CD4-positive, alpha-beta T cell treated with Interleukin-10 for 1 hour (primary cell): ENCODE measurements around the gene SLC25A39.
"Not testable (repeated sequence)": the region's sequence is repeated elsewhere in the genome, so short reads cannot be mapped to it uniquely, and the experiment has no call there.

Experiments
- DNase-seq: peaks from one replicate; pipeline ENCODE4 v3.0.0-alpha.2; 2020

SLC25A39 gene

DNA sequence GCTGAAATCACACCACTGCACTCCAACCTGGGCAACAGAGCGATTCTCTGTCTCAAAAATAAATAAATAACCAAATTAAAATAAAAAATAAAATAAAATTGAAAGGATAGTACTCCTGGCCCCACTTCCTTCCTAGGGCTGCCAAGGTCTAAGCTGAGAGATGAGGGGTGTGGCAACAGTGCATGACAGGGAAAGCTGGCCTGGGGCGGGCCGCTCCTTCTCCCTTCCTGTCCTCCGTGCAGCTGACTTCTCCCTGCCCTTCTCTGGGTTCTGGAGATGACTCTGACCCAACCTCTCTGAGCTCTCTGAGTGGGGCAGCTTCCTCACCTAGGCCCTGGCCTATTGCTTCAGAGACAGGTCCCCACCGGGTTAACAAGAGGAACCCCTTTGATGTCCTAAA, 8.7 kb upstream of the SLC25A39 start:
- DNase-seq: no peak

GRCh38 chr17:44331249-44331760, 6.7 kb upstream of the SLC25A39 start:
- DNase-seq: peak; percentile 88

GRCh38 chr17:44330263-44330662, 5.6 kb upstream of the SLC25A39 start:
- DNase-seq: not testable (repeated sequence)

DNA sequence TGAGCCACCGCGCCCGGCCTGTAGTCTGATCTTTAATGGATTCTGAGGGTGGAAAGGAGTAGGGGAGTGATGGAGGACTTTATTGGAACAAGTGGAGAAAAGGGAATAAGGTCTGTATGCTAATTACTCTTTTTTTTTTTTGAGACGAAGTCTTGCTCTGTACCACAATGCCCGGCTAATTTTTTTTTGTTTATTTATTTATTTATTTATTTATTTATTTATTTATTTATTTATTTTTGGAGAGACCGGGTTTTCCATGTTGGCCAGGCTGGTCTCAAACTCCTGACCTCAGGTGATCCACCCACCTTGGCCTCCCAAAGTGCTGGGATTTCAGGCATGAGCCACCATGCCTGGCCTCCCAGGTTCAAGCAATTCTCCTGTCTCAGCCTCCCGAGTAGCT, 4.9 kb upstream of the SLC25A39 start:
- DNase-seq: not testable (repeated sequence)

- DNase-seq: no peak
Measured at GRCh38 chr17:44327715-44328449, 3.3 kb upstream of the SLC25A39 start.

GRCh38 chr17:44326861-44327444, 2.3 kb upstream of the SLC25A39 start:
- DNase-seq: peak; percentile 96

DNA sequence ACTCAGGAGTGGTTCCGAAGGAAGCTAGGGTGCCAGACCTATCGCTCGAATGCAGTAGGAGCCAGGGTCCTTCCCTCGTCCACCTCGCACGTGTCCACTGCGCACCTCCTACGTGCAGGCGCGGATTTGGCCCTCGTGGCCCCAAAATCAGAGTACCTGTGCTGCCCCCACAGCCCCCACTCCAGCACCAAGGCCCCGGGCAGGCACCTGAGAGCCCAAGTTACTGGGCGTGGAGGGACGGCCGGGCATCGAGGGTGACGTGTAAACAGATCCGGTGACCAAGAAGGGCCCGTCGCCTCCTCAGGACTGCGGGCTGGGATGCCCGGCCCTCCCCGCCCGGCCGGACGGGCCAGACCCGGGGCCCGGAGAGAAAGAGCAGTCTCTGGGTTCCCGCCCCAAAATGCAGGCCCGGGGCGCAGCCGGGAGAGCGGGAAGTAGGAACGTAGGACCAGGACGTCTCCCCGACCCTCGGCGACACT, 492 bp downstream of the SLC25A39 start:
- no peak for DNase-seq

GRCh38 chr17:44323359-44324091, 1.1 kb downstream of the SLC25A39 start:
- no peak for DNase-seq

GRCh38 chr17:44322236-44322895, 2.3 kb downstream of the SLC25A39 start:
- no peak for DNase-seq

- no peak for DNase-seq
Measured at GRCh38 chr17:44321246-44322120, 3.1 kb downstream of the SLC25A39 start.

GRCh38 chr17:44320066-44320465, 4.6 kb downstream of the SLC25A39 start:
- DNase-seq: no peak

- DNase-seq: no peak
Measured at GRCh38 chr17:44318077-44318892, 6.3 kb downstream of the SLC25A39 start.

DNA sequence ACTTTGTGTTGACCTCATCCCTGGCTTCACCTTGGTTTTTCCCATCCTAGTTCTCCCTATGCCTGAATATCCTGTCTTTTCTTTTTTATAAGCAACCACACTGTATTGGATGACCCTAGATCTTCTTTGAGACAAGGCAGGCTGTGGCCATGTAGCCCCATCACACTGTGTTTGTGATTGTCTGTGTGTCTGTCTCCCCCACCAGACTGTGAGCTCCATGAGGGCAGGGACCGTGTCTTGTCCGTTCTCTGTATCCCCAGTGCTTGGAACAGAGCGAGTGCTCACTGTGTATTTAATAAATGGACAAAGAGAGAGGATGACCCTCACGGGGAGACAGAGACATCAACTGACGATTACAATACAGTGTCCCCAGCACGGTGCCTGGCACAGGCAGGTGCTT, 7.1 kb downstream of the SLC25A39 start:
- DNase-seq: no peak

GRCh38 chr17:44315760-44316731, 8.6 kb downstream of the SLC25A39 start:
- DNase-seq: no peak

- peak; percentile 35 for DNase-seq
Measured at GRCh38 chr17:44314869-44315661, 9.6 kb downstream of the SLC25A39 start.

DNA sequence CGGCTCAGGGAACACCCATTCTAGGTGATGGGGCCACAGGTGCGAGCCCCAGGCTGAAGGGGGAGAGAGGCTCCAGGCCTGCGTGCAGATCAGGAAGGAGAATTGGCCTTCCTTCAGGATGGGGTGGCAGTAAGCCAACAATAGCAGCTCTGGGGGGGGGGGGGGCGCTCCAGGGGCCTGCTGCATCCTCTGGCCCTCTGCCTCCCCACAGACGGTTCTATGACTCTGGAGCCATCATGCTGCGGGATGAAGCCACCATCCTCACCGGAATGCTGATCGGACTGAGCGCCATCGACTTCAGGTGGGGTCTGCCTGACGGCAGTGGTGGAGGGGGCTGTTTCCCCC, 10.1 kb downstream of the SLC25A39 start:
- no peak for DNase-seq

DNA sequence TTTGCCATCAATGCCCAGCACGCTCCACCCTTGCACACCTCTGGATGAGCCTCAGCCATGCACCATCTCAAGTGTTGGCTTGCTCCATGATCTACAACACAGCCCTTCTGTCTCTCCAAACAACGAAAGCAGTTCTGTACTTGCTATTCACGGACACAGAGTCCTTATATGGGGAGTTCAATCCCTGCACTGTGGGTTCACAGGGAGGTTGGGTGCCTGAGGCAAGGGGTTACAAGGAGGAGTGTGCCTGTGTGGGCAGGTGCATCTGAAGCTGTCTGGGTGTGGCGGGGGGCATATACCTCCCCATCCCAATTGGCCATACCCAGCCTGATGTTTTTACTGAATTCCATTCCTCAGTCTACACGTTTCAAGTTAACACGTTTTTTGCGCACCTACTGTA, 10.6 kb downstream of the SLC25A39 start:
- DNase-seq: no peak

- DNase-seq: no peak
Measured at GRCh38 chr17:44312396-44313104, 12.1 kb downstream of the SLC25A39 start.
